ENCODE data around the gene TCEANC2. TPM values are rescaled to one million over a fixed set of nuclear protein-coding genes. Genes with fewer than 3 reads are reported as not detected.

Gene TCEANC2
- total and polyA plus RNA-seq, 2 of the 4 experiments (the other 2 are of a cell fraction) = 2.4 to 3.2 TPM

- CTCF ChIA-PET = interaction anchor here (0.6 kb wide), 1 partner anchor 363 kb away, joined by 3 read pairs; no protein-coding TSS in a partner anchor
- H3K27ac ChIP-seq (ENCODE audit: insufficient read depth, low read length) = no peak overlapping the region
Observed at GRCh38 chr1:54125386-54126070, 72.1 kb downstream of the TCEANC2 start.

More at GRCh38 chr1:54125386-54126070, 72.1 kb downstream of the TCEANC2 start:
- H3K79me1 ChIP-seq (ENCODE audit: low read depth in 1 of 2, low read length in 2 of 2) = no peaks in the 10 kb centered on the region
- no peak overlapping the region for H3K18ac ChIP-seq (ENCODE audit: low read depth, low read length)
- H3K9me1 ChIP-seq (ENCODE audit: insufficient read depth, low read length) = peaks cover 7% of the 10 kb centered on the region; the same call in 1 of the 2 replicates
- no peaks in the 10 kb centered on the region for H3K36me3 ChIP-seq (ENCODE audit: control insufficient read depth, insufficient read depth, low read length)
- no peak overlapping the region for H2BK15ac ChIP-seq (ENCODE audit: low read depth, low read length)
- DNase-seq (peak; percentile 26), ATAC-seq (ENCODE audit: low read depth) (0 out of 2 replicates have a peak, but pooled peaks have one; percentile 25)
- H2BK120ac ChIP-seq (ENCODE audit: low read depth, low read length) = no peak overlapping the region
- no peak overlapping the region for H2AK5ac ChIP-seq (ENCODE audit: low read depth, low read length)
- H3K23ac ChIP-seq (ENCODE audit: low read depth, low read length) = no peak overlapping the region
- POLR2A ChIA-PET (ENCODE audit: unreplicated experiment) = interaction anchor here (0.6 kb wide), 1 partner anchor 280 kb away, joined by 3 read pairs; the partner anchor contains the start of gene SSBP3
- H2BK20ac ChIP-seq (ENCODE audit: low read depth, low read length) = no peak overlapping the region
- intact Hi-C loops (cut with micrococcal nuclease) = no loop called here
- 100% methylated on average over 1 of the region's 8 CpGs; no CpG with 5 or more reads in 1 of the 2 experiments for WGBS, 2 experiments (ENCODE audit: extremely low coverage in 2 of 2, insufficient read length in 1 of 2)
- H3K27me3 ChIP-seq (ENCODE audit: control insufficient read depth, insufficient read depth, low read length) = peaks cover 2% of the 10 kb centered on the region; the same call in 1 of the 2 replicates
- dilution Hi-C loops (cut with HindIII; ENCODE audit: low sequenced_read_pairs, unreplicated experiment) = no loop called here
- no peak overlapping the region for H3K9ac ChIP-seq (ENCODE audit: low read depth, low read length)
- no peak overlapping the region for H3K56ac ChIP-seq (ENCODE audit: extremely low read depth, insufficient read depth, low read length)
- no peak overlapping the region for H3K4me3 ChIP-seq (ENCODE audit: insufficient read depth, low read depth, low read length)
- no peak overlapping the region for H2BK5ac ChIP-seq (ENCODE audit: low read depth, low read length, poor library complexity, severe bottlenecking)
- no peak overlapping the region for H4K5ac ChIP-seq (ENCODE audit: low read depth, low read length)
- BruUV-seq (replicated peaks) = no TSS peak
- no peak overlapping the region for H3K4me2 ChIP-seq (ENCODE audit: low read depth, low read length)
- TF ChIP-seq RAD21 (IDR thresholded peaks at IDR 0.05; ENCODE audit: low read length) (peak; percentile 57), CHD1 (IDR thresholded peaks at IDR 0.05; ENCODE audit: low read depth, low read length) (no peak), MAFK (IDR thresholded peaks at IDR 0.05; ENCODE audit: low read depth, low read length) (no peak), USF2 (IDR thresholded peaks at IDR 0.05; ENCODE audit: low read depth, low read length) (no peak), SMC3 (IDR thresholded peaks at IDR 0.05; ENCODE audit: low read depth, low read length) (peak; percentile 56), CTCF (conservative IDR thresholded peaks at IDR 0.05; ENCODE audit: low read depth, low read length) (peak; percentile 45), MXI1 (IDR thresholded peaks at IDR 0.05; ENCODE audit: borderline replicate concordance, low read depth, low read length) (no peak), ELK1 (IDR thresholded peaks at IDR 0.05; ENCODE audit: borderline replicate concordance, low read depth, low read length) (no peak), RFX5 (IDR thresholded peaks at IDR 0.05; ENCODE audit: low read depth, low read length) (no peak)
- H2AFZ ChIP-seq (replicated peaks; ENCODE audit: low read length, poor library complexity) = peak overlapping the region; percentile 8
- no peak overlapping the region for H3K4ac ChIP-seq (ENCODE audit: low read depth, low read length)
- in situ Hi-C loops (cut with MboI; ENCODE audit: low sequenced_read_pairs) = loop anchor here (10.0 kb wide), 1 partner anchor 359 kb away; no protein-coding TSS in a partner anchor
- no peak overlapping the region for H3K14ac ChIP-seq (replicated peaks; ENCODE audit: low read depth, low read length)
- no peak overlapping the region for H4K91ac ChIP-seq (ENCODE audit: insufficient read depth, low read depth, low read length)
- peaks cover 4% of the 10 kb centered on the region for H3K4me1 ChIP-seq (ENCODE audit: control insufficient read depth, insufficient read depth, low read length)
- no peaks in the 10 kb centered on the region; the same call in 1 of the 2 replicates for H4K20me1 ChIP-seq (ENCODE audit: insufficient read depth, low read length)
- no peaks in the 10 kb centered on the region for H3K9me3 ChIP-seq (ENCODE audit: control insufficient read depth, insufficient read depth, low read length)
- no peak overlapping the region for H4K8ac ChIP-seq (ENCODE audit: low read depth in 2 of 2, low read length in 2 of 2)
- H2AK9ac ChIP-seq (replicated peaks; ENCODE audit: low read depth, low read length, poor library complexity) = no peak overlapping the region
